IPS-20b (cell line): Measurements from ENCODE around the gene CEACAM19.
"Not testable (repeated sequence)": the region's sequence is repeated elsewhere in the genome, so short reads cannot be mapped to it uniquely, and the experiment has no call there.

Source experiments
- H3K27ac ChIP-seq: one replicate; pipeline ENCODE4 v1.5.1; 2013; ENCODE audit warnings: low read length
- H3K27me3 ChIP-seq: 2 replicates; pipeline ENCODE4 v1.6.1; 2013; ENCODE audit warnings: mild to moderate bottlenecking, low read length, inconsistent platforms; ENCODE audit not compliant: insufficient read depth
- H3K36me3 ChIP-seq: 2 replicates; pipeline ENCODE4 v1.6.1; 2013; ENCODE audit warnings: low read depth, mild to moderate bottlenecking, inconsistent platforms, low read length, moderate library complexity; ENCODE audit not compliant: insufficient read depth
- H3K4me1 ChIP-seq: 2 replicates; pipeline ENCODE4 v1.6.1; 2013; ENCODE audit warnings: mild to moderate bottlenecking, control low read depth, inconsistent platforms, low read length, moderate library complexity; ENCODE audit not compliant: insufficient read depth
- H3K4me3 ChIP-seq: 2 replicates; pipeline ENCODE4 v1.5.1; 2013; ENCODE audit warnings: mild to moderate bottlenecking, low read length, inconsistent platforms
- H3K9ac ChIP-seq: 2 replicates; pipeline ENCODE4 v1.6.1; 2013; ENCODE audit warnings: low read depth, mild to moderate bottlenecking, inconsistent platforms, low read length, moderate library complexity
- H3K9me3 ChIP-seq: 2 replicates; pipeline ENCODE4 v1.6.1; 2013; ENCODE audit warnings: mild to moderate bottlenecking, low read depth, low read length, inconsistent platforms; ENCODE audit not compliant: insufficient read depth

Gene CEACAM19

DNA sequence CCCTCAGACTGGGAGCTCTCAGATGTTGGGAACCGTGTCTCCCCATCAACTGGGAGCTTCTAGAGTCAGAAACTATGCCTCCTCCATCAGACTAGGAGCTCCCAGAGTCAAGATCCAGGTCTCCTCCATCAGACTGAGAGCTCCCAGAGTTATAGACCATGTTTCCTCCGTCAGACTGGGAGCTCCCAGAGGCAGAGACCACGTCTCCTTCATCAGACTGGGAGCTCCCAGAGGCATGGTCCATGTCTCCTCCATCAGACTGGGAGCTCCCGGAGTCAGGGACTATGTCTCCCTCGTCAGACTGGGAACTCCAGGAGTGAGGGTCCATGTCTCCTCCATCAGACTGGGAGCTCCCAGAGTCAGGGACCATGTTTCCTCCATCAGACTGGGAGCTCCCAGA, 37.7 kb downstream of the CEACAM19 start:
- Histone ChIP-seq H3K9me3 (no peaks in the 10 kb centered on the region), H3K36me3 (no peaks in the 10 kb centered on the region), H3K27me3 (no peaks in the 10 kb centered on the region), H3K4me3 (no peak overlapping the region), H3K27ac (no peak overlapping the region), H3K4me1 (no peaks in the 10 kb centered on the region), H3K9ac (no peak overlapping the region)

DNA sequence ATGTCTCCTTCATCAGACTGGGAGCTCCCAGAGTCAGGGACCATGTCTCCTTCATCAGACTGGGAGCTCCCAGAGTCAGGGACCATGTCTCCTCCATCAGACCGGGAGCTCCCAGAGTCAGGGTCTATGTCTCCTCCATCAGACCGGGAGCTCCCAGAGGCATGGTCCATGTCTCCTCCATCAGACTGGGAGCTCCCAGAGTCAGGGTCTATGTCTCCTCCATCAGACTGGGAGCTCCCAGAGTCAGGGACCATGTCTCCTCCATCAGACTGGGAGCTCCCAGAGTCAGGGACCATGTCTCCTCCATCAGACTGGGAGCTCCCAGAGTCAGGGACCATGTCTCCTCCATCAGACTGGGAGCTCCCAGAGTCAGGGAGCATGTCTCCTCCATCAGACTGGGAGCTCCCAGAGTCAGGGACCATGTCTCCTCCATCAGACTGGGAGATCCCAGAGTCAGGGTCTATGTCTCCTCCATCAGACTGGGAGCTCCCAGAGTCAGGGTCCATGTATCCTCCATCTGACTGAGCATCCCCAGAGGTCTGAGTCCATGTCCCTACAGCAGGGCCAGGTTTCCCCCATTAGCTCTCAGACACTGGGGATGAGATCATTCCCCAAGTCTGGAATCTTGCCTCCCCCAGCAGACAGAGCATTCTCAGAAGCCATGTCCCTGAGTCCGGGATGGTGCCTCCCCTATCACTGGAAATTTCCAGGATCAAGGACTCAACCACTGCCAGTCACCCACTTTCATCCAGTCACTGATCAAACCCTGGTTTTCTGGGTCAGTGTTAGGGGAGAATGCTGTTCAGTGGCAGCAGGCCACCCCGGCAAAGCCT, 38.4 kb downstream of the CEACAM19 start:
- not testable (repeated sequence) for H3K4me3 ChIP-seq, H3K9ac ChIP-seq, H3K9me3 ChIP-seq, H3K36me3 ChIP-seq, H3K27me3 ChIP-seq, H3K27ac ChIP-seq, H3K4me1 ChIP-seq

DNA sequence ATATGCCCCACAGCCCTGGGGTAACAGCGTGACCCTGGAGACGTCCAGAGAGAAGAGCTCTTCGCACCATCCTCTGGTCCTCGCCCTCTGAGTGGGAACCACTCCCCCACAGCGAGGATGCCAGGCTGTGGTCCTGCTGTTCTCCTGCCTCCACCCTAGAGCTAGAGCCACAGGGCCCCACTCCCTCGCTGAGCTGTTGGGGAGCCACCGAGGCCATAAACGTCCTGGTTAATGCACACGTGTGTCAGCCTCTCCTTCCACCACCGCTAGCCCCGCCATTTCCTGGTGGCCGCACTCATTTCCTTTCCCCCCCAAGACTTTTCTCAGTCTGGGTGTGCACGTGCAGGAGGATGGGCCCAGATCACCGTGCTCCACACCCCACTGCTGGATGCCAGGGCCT, 39.2 kb downstream of the CEACAM19 start:
- Histone ChIP-seq H3K27ac (no peak overlapping the region), H3K27me3 (no peaks in the 10 kb centered on the region), H3K4me3 (no peak overlapping the region), H3K36me3 (no peaks in the 10 kb centered on the region), H3K9ac (no peak overlapping the region), H3K9me3 (peaks cover 10% of the 10 kb centered on the region), H3K4me1 (no peaks in the 10 kb centered on the region)

DNA sequence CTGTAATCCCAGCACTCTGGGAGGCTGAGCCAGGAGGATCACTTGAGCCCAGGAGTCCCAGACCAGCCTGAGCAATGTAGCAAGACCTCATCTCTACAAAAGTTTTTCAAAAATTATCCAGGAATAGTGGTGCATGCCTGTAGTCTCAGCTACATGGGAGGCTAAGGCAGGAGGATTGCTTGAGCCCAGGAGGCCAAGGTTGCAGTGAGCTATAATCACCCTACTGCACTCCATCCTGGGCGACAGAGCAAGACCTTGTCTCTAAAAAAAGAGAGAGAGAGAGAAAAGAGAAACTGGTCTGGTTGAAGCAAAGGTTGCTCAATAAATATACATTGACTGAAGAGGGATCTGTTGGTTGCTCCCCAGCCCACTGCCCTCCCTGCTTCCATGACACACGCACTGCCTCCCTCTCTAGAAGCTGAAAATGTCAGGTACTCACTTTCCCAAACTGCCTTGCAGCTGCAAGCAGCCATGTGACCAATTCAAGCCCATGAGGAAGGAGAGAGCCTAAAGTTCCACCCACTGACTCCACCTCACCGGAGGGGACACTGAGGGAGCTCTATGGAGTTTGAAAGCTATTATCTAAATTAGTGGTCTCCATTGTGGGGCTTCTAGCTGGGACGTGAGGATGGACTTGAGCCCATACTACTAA, 41.7 kb downstream of the CEACAM19 start:
- Histone ChIP-seq H3K9ac (no peak overlapping the region), H3K4me1 (no peaks in the 10 kb centered on the region; the same call in 1 of the 2 replicates), H3K27me3 (no peaks in the 10 kb centered on the region), H3K36me3 (no peaks in the 10 kb centered on the region), H3K27ac (no peak overlapping the region), H3K9me3 (peaks cover 10% of the 10 kb centered on the region), H3K4me3 (no peak overlapping the region)

DNA sequence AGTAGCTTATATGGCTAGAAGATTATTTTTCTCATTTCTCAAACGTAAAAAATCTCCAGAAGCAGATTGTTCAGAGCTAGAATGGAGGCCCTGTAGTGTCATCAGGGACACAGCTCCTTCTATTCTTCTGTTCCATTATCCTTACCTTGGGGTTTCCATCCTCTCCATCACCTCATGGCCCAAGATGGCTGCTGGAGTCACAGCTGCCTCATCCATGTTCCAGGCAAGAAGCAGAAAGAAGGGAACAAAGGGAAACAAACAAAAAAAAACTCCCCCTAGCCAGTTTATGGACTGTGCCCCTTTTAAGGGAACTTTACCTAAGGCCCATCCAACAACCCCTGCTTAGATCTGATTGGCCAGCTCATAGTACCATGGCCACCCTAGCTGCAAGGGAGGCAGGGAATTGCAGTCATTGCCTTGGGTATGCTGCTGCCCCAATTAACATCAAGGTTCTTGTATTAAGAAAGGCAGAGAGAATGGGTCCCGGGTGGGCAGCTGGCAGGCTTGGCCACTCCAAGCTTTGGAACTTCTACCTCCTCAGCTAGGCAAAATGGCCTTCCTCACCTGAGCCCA, 43.4 kb downstream of the CEACAM19 start:
- H3K9me3 ChIP-seq = peaks cover 10% of the 10 kb centered on the region
- H3K27ac ChIP-seq = no peak overlapping the region
- H3K27me3 ChIP-seq = no peaks in the 10 kb centered on the region
- H3K9ac ChIP-seq = no peak overlapping the region
- no peak overlapping the region for H3K4me3 ChIP-seq
- no peaks in the 10 kb centered on the region for H3K36me3 ChIP-seq
- peaks cover 11% of the 10 kb centered on the region; the same call in 1 of the 2 replicates for H3K4me1 ChIP-seq

DNA sequence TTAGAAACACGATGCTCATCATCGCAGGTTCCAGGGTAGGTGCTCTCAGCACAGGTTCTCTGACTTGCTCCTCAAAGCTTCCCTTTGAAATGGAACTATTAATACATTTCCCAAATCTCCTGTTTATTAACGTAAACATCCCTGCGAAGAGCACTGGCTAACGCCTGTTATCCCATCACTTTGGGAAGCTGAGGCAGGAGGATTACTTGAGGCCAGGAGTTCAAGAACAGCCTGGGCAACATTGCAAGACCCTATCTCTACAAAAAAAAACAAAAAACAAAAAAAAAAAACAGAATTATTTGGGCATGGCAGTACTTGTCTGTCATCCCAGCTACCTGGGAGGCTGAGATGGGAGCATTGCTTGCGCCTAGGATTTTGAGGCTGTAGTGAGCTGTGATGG, 46.3 kb downstream of the CEACAM19 start:
- H3K9ac ChIP-seq = no peak overlapping the region
- H3K9me3 ChIP-seq = peaks cover 10% of the 10 kb centered on the region
- H3K36me3 ChIP-seq = no peaks in the 10 kb centered on the region
- peaks cover 11% of the 10 kb centered on the region; the same call in 1 of the 2 replicates for H3K4me1 ChIP-seq
- no peaks in the 10 kb centered on the region for H3K27me3 ChIP-seq
- H3K27ac ChIP-seq = no peak overlapping the region
- H3K4me3 ChIP-seq = no peak overlapping the region

DNA sequence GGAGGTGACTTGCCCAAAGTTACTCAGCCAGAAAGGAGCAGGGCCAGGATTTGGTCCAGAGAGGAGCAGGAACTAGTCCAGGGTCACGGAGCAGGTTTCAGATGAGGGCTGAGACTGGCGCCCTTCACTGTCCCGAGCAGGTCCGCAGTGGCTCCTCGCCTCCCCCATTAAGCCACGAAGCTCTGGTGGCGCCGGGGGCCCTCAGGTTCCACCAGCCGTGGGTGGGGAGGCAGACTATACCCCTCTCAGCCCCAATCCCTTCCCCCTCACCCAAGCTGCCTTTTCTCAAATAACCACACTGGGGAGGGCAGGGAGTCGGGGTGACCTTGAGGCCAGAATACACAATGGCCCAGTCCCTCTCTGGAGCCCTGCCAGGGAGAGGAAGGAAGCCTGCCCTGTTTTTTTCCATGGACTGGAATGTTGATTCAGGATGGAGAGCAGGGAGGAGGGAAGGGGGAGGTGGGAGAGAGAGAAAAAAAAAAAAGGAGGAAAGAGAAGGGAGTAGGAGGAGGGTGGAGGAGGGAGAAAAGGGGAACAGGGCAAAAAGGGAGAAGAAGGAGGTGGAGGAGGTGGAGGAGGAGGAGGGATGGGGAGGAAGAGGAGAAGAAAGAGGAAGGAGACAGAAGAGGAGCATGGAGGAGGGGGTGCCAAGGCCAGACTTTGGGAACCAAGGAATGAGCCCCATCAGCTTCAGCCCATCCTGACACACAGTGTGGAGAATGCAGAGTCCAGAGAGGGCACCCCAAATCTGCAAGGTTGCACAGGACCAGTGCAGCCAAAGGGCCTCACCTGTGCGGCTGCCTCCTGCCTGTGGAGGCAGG, 47.4 kb downstream of the CEACAM19 start:
- Histone ChIP-seq H3K4me1 (peaks cover 11% of the 10 kb centered on the region; the same call in 1 of the 2 replicates), H3K4me3 (peak overlapping the region; percentile 54; the same call in 1 of the 2 replicates), H3K27ac (peak overlapping the region; percentile 76)

DNA sequence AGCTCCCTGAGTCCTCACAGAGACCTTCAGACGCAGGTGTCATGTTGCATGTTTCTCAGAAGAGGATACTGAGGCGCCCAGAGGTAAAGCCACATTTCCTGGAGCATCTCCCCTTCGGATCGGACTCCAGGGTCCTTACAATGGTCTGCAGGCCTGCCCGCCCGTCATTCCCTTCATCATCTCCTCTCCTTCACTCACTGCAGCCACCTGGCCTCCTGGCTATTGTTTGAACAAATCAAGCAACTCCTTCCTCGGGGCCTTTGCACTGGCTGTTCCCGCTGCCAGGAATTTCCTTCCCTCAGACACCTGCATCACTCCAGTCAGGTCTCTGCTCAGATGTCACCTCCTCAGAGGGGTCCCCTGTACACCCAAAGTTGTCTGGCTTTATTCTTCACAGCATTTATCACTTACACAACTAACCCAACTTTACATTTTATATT, 48.0 kb downstream of the CEACAM19 start:
- peak overlapping the region; percentile 76 for H3K27ac ChIP-seq
- H3K27me3 ChIP-seq = no peaks in the 10 kb centered on the region
- no peaks in the 10 kb centered on the region for H3K36me3 ChIP-seq
- H3K4me1 ChIP-seq = peaks cover 11% of the 10 kb centered on the region; the same call in 1 of the 2 replicates
- peaks cover 10% of the 10 kb centered on the region for H3K9me3 ChIP-seq
- H3K9ac ChIP-seq = peak overlapping the region; percentile 79; the same call in 1 of the 2 replicates
- no peak overlapping the region; the same call in 1 of the 2 replicates for H3K4me3 ChIP-seq

More for the DNA sequence above, 47.4 kb downstream of the CEACAM19 start:
- Histone ChIP-seq H3K9me3 (peaks cover 10% of the 10 kb centered on the region), H3K9ac (peak overlapping the region; percentile 79; the same call in 1 of the 2 replicates), H3K27me3 (no peaks in the 10 kb centered on the region), H3K36me3 (no peaks in the 10 kb centered on the region)

DNA sequence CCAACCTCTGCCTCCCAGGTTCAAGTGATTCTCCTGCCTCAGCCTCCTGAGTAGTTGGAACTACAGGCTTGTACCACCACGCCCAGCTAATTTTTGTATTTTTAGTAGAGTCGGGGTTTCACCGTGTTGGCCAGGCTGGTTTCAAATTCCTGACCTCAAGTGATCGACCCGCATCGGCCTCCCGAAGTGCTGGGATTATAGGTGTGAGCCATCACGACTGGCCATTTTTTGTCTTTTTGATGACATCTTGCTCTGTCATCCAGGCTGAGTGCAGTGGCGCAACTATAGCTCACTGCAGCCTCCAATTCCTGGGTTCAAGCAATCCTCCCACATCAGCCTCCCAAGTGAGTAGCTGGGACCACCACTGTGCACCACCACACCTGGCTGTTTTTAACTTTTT, 49.1 kb downstream of the CEACAM19 start:
- H3K4me3 ChIP-seq, H3K36me3 ChIP-seq, H3K27ac ChIP-seq, H3K9ac ChIP-seq, H3K27me3 ChIP-seq, H3K9me3 ChIP-seq: not testable (repeated sequence)
- H3K4me1 ChIP-seq = peaks cover 11% of the 10 kb centered on the region; the same call in 1 of the 2 replicates

DNA sequence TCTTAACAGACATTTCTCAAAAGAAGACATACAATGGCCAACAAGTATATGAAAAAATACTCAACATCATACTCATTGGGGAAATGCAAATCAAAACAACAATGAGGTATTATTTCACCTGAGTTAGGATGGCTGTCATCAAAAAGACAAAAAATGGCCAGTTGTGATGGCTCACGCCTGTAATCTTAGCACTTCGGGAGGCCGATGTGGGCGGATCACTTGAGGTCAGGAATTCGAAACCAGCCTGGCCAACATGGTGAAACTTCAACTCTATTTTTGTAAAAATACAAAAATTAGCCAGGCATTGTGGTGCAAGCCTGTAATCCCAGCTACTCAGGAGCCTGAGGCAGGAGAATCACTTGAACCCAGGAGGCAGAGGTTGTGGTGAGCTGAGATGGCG, 49.7 kb downstream of the CEACAM19 start:
- Histone ChIP-seq H3K4me3 (no peak overlapping the region), H3K27ac (no peak overlapping the region), H3K9ac (no peak overlapping the region), H3K36me3 (no peaks in the 10 kb centered on the region), H3K9me3 (no peaks in the 10 kb centered on the region), H3K4me1 (peaks cover 11% of the 10 kb centered on the region; the same call in 1 of the 2 replicates), H3K27me3 (peaks cover 8% of the 10 kb centered on the region; the same call in 1 of the 2 replicates)

DNA sequence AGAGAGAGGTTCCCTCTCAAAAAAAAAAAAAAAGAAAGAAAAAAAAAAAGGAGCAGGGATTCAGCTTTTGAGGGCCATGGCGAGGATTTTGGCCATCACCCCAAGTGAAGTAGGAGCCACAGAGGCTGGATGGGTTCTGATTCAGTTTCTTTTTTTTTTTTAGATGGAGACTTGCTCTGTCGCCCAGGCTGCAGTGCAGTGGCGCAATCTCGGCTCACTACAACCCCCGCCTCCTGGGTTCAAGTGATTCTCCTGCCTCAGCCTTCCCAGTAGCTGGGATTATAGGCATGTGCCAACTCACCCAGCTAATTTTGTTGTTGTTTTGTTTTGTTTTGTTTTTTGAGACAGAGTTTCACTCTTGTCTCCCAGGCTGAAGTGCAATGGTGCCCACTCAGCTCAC, 50.1 kb downstream of the CEACAM19 start:
- peaks cover 11% of the 10 kb centered on the region; the same call in 1 of the 2 replicates for H3K4me1 ChIP-seq
- H3K36me3 ChIP-seq, H3K9me3 ChIP-seq, H3K27ac ChIP-seq, H3K9ac ChIP-seq, H3K4me3 ChIP-seq, H3K27me3 ChIP-seq: not testable (repeated sequence)
